Measurements from ENCODE around the gene ZNF862.

The ZNF862 gene

DNA sequence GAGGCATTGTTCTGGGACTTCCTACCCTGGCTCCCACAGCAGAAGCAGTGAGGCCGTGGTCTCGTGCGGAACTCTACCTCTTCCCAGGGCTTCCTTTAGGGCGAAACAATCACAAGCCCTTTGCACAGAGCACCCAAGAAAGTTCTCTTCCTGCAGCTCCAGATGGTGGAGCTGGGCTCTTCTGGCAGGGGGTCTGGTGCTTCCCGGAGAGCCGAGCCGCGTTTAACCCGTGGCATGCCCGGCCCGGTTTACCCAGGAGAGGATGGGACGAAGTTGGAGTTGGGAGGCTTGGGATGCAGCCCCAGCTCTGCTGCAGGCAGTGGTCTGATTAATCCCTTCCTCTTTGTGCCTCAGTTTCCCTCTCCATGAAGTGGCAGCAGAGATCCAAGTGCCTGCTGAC, 26.6 kb downstream of the ZNF862 start:
- H3K4me3 ChIP-seq (ENCODE audit: low read depth, low read length): no peak overlapping the region
- no peak for DNase-seq (ENCODE audit: low read depth)
- TF ChIP-seq, protein P1, sequence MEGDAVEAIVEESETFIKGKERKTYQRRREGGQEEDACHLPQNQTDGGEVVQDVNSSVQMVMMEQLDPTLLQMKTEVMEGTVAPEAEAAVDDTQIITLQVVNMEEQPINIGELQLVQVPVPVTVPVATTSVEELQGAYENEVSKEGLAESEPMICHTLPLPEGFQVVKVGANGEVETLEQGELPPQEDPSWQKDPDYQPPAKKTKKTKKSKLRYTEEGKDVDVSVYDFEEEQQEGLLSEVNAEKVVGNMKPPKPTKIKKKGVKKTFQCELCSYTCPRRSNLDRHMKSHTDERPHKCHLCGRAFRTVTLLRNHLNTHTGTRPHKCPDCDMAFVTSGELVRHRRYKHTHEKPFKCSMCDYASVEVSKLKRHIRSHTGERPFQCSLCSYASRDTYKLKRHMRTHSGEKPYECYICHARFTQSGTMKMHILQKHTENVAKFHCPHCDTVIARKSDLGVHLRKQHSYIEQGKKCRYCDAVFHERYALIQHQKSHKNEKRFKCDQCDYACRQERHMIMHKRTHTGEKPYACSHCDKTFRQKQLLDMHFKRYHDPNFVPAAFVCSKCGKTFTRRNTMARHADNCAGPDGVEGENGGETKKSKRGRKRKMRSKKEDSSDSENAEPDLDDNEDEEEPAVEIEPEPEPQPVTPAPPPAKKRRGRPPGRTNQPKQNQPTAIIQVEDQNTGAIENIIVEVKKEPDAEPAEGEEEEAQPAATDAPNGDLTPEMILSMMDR (IDR thresholded peaks at IDR 0.05; ENCODE audit: insufficient read depth, low read depth, low read length, missing control alignments): no peak

- H3K4me3 ChIP-seq (ENCODE audit: low read depth, low read length): no peak overlapping the region
- DNase-seq (ENCODE audit: low read depth): peak; percentile 20
- TF ChIP-seq, protein P1 (IDR thresholded peaks at IDR 0.05; ENCODE audit: insufficient read depth, low read depth, low read length, missing control alignments): no peak
These were observed 27.3 kb downstream of the ZNF862 start for GRCh38 chr7:149865437-149865836.

DNA sequence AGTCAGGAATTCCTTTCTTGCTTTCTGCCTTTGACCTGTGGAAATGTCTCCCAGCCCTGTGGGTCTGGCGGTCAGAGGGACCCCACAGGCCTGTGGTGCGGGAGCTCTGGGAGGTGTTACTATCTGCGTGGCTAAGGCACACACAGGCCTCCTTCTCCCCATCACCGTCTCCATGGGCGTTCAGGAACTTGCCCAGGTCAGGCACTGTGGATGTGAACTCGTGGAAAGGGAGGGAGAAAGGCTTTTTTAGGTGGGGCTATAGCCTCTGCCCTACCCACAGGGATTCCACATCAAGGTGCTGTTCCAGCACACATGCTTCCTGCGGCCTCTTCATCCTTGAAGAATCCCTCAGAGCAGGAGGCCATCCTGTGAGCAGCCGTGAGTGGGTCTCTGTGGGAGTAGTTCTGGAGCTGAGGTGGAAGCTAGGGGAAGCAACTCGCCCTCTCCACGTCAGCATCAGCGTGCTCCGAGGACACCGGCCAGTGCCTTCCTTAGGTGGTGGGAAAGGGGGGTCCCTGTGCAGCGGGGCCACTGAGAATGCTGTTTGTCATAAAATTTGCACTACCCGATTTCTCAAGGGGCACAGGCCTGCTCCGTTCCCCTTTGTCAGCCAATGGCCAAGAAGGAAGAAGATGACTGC, 28.1 kb downstream of the ZNF862 start:
- H3K4me3 ChIP-seq (ENCODE audit: low read depth, low read length): no peak overlapping the region
- no peak for DNase-seq (ENCODE audit: low read depth)
- TF ChIP-seq, protein P1 (IDR thresholded peaks at IDR 0.05; ENCODE audit: insufficient read depth, low read depth, low read length, missing control alignments): no peak

- TF ChIP-seq, protein P1 (IDR thresholded peaks at IDR 0.05; ENCODE audit: insufficient read depth, low read depth, low read length, missing control alignments): no peak
- no peak for DNase-seq (ENCODE audit: low read depth)
These were observed 28.7 kb downstream of the ZNF862 start for GRCh38 chr7:149866779-149867447.

DNA sequence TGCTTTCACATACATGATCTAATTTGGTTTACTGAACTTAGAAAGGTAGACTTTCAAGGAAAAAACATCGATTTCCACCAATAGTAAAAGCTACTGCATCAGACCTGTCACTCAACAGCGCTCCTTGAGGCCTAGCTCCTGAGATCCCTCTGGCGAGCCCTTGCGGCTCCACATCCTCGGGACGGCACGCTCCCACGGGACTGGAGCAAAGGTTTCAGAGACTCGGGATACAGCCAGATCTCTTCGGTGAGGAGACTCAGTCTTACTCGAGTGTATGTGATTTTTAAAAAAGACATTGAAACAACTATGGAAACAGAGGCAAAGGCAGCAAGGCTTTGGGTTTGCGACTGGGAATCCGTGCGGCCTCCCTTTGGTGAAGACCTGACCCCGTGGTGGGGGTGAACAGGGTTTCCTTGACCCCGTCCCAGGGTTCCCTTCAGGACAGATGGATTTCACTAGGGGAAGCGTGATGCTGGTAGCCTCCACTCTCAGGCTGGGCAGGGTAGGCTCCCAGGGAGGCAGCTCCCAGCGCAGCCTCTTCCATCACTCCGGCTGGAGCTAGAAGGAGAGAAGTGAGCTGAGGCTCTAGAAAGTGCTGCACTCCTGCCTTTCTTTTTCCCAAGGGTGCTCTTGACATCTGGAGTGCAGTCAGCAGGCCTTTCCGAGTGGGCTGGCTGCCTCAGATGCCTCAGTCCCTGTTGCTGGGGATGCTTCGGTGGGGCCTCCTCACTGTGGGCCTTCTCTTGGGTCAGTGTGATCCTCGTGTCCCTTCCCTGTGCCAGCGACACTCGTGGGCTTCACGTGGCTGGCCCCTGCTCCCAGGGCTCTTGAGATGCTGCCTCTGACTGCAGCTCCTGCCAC, 29.8 kb downstream of the ZNF862 start:
- no peak overlapping the region for H3K4me3 ChIP-seq (ENCODE audit: low read depth, low read length)
- TF ChIP-seq, protein P1 (IDR thresholded peaks at IDR 0.05; ENCODE audit: insufficient read depth, low read depth, low read length, missing control alignments): no peak
- DNase-seq (ENCODE audit: low read depth): no peak

More at GRCh38 chr7:149866779-149867447, 28.7 kb downstream of the ZNF862 start:
- no peak overlapping the region for H3K4me3 ChIP-seq (ENCODE audit: low read depth, low read length)

DNA sequence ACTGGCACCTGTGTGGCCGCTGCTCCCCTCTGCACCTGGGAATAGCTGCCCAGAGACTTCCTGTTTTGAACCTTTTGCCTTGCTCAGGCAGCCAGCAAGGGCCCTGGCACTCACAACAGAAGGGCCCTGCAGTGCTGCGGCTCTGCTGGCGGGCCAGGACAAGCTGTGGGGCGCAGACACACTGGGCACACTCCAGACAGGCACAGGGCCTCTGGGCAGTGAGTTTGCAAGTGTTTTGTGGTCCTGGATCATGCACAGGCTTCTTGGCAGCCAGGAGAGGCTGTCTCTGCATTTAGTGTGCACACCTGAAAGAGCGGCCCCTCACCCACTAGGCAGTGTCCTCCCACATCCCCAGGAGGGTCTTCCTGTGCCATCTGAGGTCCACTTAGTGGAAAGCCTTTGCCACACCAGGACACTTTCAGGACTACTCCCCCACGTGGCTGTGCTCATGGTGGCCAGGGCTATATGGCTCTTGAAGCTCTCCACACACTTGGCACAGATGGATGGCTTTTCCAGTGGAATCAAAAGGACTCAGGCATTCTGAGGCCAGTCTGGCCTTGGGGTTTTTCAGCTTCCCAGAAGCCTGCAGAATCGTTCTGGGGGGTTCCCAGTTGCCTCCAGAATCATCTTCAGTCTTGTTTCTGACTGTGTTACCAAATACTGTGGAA, 30.6 kb downstream of the ZNF862 start:
- H3K4me3 ChIP-seq (ENCODE audit: low read depth, low read length): no peak overlapping the region
- TF ChIP-seq, protein P1 (IDR thresholded peaks at IDR 0.05; ENCODE audit: insufficient read depth, low read depth, low read length, missing control alignments): no peak
- no peak for DNase-seq (ENCODE audit: low read depth)
